ENCODE measurements around the gene KISS1. TPM values are rescaled to one million over a fixed set of nuclear protein-coding genes. Genes with fewer than 3 reads are reported as not detected.

KISS1 gene
- polyA plus RNA-seq, 3 donors, result 0.47 TPM; not detected in 2

- no peak overlapping the region for H3K27ac ChIP-seq (ENCODE audit: low read depth, low read length)
- 82 to 88% (median 87%) methylated on average over 16 of the region's 16 CpGs for WGBS, 3 donors
Measured at GRCh38 chr1:204149635-204150565, 46.4 kb downstream of the KISS1 start.

- 68 to 73% (median 70%) methylated on average over 2 of the region's 2 CpGs for WGBS, 3 donors
- no peak overlapping the region for H3K27ac ChIP-seq (ENCODE audit: low read depth, low read length)
Measured at GRCh38 chr1:204149107-204149506, 47.2 kb downstream of the KISS1 start.

- no peak overlapping the region for H3K27ac ChIP-seq (ENCODE audit: low read depth, low read length)
- 84 to 87% (median 86%) methylated on average over 13 of the region's 13 CpGs for WGBS, 3 donors
Measured at GRCh38 chr1:204147406-204148383, 48.6 kb downstream of the KISS1 start.

GRCh38 chr1:204146965-204147364, 49.3 kb downstream of the KISS1 start:
- no peak overlapping the region for H3K27ac ChIP-seq (ENCODE audit: low read depth, low read length)
- 63 to 94% (median 91%) methylated on average over 7 of the region's 7 CpGs for WGBS, 3 donors

- 86 to 93% (median 87%) methylated on average over 6 of the region's 6 CpGs for WGBS, 3 donors
Measured at GRCh38 chr1:204146309-204146708, 50.0 kb downstream of the KISS1 start.

GRCh38 chr1:204145033-204145504, 51.2 kb downstream of the KISS1 start:
- WGBS, 3 donors, result 53 to 69% (median 64%) methylated on average over 4 of the region's 4 CpGs

More at GRCh38 chr1:204146309-204146708, 50.0 kb downstream of the KISS1 start:
- no peak overlapping the region for H3K27ac ChIP-seq (ENCODE audit: low read depth, low read length)

GRCh38 chr1:204143276-204144041, 52.8 kb downstream of the KISS1 start:
- no peak overlapping the region for H3K27ac ChIP-seq (ENCODE audit: low read depth, low read length)
- whole genome bisulfite sequencing, 3 donors, result 43 to 78% (median 77%) methylated on average over 14 of the region's 14 CpGs

More at GRCh38 chr1:204145033-204145504, 51.2 kb downstream of the KISS1 start:
- H3K27ac ChIP-seq (ENCODE audit: low read depth, low read length), result no peak overlapping the region

GRCh38 chr1:204142032-204142974, 54.0 kb downstream of the KISS1 start:
- no peak overlapping the region for H3K27ac ChIP-seq (ENCODE audit: low read depth, low read length)
- WGBS, 3 donors, result 90 to 95% (median 94%) methylated on average over 5 of the region's 5 CpGs

- WGBS, 3 donors, result 92 to 100% (median 93%) methylated on average over 3 of the region's 3 CpGs
Measured at GRCh38 chr1:204141131-204141530, 55.2 kb downstream of the KISS1 start.

More at GRCh38 chr1:204141131-204141530, 55.2 kb downstream of the KISS1 start:
- no peak overlapping the region for H3K27ac ChIP-seq (ENCODE audit: low read depth, low read length)

Other genes with a start within 250 kb of the KISS1 start
- gene SOX13, start 123.4 kb downstream of the KISS1 start, polyA plus RNA-seq, result 10 to 100 TPM; 11.2 to 32.3 (median 18.6) TPM
- 10 to 100 TPM in 2 of 3 donors, 1 to 10 TPM in 1; 9.0 to 21.1 (median 11.1) TPM for gene ETNK2, start 44.4 kb downstream of the KISS1 start, polyA plus RNA-seq
- under 1 TPM in 1 of 3 donors, not detected in 2; 0.12 TPM for gene REN, start 30.2 kb downstream of the KISS1 start, polyA plus RNA-seq
- gene GOLT1A, start 17.5 kb upstream of the KISS1 start, polyA plus RNA-seq, result 10 to 100 TPM in 1 of 3 donors, under 1 TPM in 1, not detected in 1; 0.94 to 21.0 TPM
- 1 to 10 TPM; 2.3 to 9.3 (median 4.2) TPM for gene PLEKHA6, start 163.4 kb upstream of the KISS1 start, polyA plus RNA-seq
- gene PPP1R15B, start 215.3 kb upstream of the KISS1 start, polyA plus RNA-seq, result 10 to 100 TPM; 14.3 to 41.6 (median 30.3) TPM